Stimulated activated CD4-positive, alpha-beta T cell treated with anti-CD3 and anti-CD28 coated beads, TNF-alpha, amount 100 ng/mL, for 4 hours (primary cell): ENCODE data around the gene PLEKHA7.
"Not testable (repeated sequence)": the region's sequence is repeated elsewhere in the genome, so short reads cannot be mapped to it uniquely, and the experiment has no call there.

ENCODE experiments used
- DNase-seq, 3 experiments: peaks; one replicate each; pipeline ENCODE4 v3.0.0-alpha.2; 2020; ENCODE audit warnings: low read depth in 3 of 3

Gene PLEKHA7

GRCh38 chr11:16938061-16938460 is 76.2 kb downstream of the PLEKHA7 start:
- no peak for DNase-seq

DNA sequence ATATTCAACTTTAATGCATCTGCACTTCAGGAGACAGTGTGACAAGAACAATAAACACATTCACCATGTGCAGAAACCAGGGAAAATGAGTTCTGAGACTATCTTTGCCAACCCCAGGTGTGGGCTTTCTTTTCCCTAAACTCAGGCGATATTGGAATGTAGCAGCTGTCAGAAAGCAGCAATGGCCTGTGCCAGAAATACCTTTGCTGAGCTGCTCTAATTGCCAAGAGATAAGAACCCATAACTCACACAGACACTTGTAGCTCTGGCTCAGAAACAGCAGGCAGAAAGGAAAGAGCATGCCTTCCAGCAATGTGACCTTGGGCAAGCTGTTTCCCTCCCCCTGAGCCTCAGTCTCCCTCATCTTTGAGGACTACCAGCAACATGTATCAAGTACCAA is 77.6 kb downstream of the PLEKHA7 start:
- DNase-seq: no peak

- no peak for DNase-seq
These were observed 78.5 kb downstream of the PLEKHA7 start for GRCh38 chr11:16935518-16936302.

DNA sequence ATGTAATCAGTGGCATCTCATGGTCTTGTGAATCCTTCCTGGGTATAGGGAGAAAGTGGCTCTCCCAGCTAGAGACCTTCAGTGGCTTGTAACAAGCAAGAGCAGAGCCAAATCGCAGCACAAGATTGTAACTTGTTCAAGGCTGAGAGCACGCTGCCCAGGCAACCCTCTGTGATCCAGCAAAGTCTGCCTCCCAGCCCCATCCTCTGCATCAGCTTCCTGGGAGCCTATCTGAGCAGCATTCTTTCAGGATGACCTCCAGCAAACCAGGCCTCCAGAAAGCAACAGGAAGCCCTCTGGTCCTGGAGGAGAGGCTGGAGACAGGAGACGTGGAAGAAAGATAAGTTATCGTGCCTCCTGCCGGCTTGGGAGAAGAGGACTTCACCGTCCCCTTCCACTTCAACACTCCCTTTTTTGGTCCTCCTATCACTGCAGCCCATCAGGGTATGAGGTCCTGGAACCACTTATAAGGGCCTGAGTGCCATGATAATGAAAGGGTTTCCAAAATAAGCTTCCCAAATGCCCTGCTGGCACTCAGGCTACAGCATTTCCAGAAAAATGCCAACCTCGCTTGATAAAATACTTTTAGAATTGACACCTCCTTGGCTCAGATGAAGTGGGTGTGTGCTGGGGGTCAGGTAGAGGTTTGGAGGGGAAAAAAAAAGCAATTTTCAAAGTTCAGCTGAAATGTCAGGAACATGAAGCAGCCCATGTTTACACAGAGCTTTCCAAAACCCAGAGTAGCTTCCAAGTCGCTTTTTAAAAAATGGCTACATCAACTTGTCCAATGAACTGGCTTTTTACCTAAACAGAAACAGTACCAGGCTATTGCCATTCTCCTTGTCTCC is 80.2 kb downstream of the PLEKHA7 start:
- DNase-seq: no peak

- DNase-seq: no peak
These were observed 80.9 kb downstream of the PLEKHA7 start for GRCh38 chr11:16933291-16933690.

- no peak for DNase-seq
These were observed 86.2 kb downstream of the PLEKHA7 start for GRCh38 chr11:16928044-16928443.

- DNase-seq: no peak
These were observed 87.2 kb downstream of the PLEKHA7 start for GRCh38 chr11:16926883-16927626.

- DNase-seq: no peak
These were observed 88.6 kb downstream of the PLEKHA7 start for GRCh38 chr11:16925561-16926065.

DNA sequence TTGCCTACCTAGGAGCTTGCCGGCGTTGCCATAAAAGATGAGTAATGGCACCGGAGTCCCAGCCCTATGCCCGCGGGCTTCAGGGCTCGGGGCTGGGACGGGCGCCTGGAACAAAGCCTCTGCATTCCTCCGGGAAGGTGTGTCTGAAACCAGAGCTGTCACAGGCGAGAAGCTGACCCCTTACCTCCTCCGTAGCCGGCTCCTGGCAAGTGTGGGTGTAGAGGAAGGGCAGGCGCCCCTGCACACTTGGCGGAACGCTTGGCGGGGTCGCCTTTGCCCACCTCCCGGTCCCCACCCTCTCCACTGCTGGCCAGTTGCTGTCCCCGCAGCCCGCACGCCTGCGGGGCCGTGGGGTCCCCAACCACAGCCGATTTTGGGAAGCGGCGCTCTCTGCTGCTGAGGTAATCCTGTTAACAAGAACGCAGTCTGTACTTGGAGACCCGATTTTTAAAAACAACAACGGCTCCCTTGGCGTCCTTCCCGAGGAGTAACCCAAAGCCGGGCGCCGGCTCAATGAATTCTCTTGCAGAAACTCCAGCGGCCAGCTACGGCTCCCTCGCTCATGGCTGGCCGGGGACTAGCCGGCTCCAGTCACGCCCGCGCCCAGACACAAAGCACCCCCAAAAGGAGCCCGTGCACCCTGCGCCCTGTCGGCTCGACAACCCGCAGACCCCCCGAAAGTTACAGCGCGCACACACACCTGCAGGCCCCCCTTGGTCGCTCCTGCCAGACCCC is 89.2 kb downstream of the PLEKHA7 start:
- no peak for DNase-seq

GRCh38 chr11:16924462-16924825 is 89.8 kb downstream of the PLEKHA7 start:
- no peak for DNase-seq

- DNase-seq: no peak
These were observed 90.2 kb downstream of the PLEKHA7 start for GRCh38 chr11:16923987-16924386.

DNA sequence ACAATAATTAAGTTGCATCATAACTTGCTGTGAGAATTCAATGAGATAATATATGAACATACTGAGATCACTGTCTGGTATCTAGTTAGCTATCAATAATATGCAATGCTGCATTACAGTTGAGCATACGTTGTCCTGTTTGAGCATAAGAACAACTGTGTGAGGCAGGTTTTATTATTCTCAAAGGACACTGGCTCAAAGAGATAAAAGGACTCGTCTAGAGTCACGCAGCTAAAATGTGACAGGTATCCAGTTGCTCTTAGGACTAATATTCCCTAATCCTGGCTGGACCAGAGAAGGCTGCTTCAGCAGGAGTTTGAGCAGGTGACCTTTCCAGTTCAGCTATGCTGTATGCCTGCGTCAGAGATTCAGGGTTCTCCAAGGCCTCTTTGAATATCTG is 92.5 kb downstream of the PLEKHA7 start:
- no peak for DNase-seq

- no peak for DNase-seq
These were observed 93.2 kb downstream of the PLEKHA7 start for GRCh38 chr11:16921019-16921418.

- no peak for DNase-seq
These were observed 93.7 kb downstream of the PLEKHA7 start for GRCh38 chr11:16920559-16920958.

GRCh38 chr11:16918543-16919182 is 95.6 kb downstream of the PLEKHA7 start:
- not testable (repeated sequence) for DNase-seq

- DNase-seq: no peak
These were observed 96.3 kb downstream of the PLEKHA7 start for GRCh38 chr11:16917941-16918340.

GRCh38 chr11:16912692-16913111 is 101.5 kb downstream of the PLEKHA7 start:
- no peak for DNase-seq

- no peak for DNase-seq
These were observed 102.6 kb downstream of the PLEKHA7 start for GRCh38 chr11:16911658-16912057.

DNA sequence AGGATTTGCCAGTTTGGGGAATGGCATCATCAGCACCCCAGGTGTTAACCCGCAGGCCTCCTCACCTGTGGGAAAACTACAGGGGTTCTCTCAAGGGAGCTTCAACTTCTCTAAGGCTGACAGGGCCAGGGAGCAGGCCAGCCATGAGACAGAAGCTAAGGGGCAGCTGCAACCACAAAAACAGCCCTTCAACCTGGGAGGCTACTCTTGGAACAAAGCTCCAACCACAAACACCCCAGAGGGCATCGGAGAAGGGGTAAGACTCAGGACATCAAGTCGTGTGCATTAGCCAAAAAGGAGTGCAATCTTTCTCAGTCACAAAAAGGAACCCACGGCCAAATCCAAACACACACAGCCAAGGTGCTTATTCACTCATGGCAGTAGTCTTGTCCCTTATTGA is 103.0 kb downstream of the PLEKHA7 start:
- DNase-seq: no peak

GRCh38 chr11:16909359-16910035 is 104.7 kb downstream of the PLEKHA7 start:
- DNase-seq: no peak
